ENCODE results near the gene MMP24OS. TPM values are rescaled to one million over a fixed set of nuclear protein-coding genes. Genes with fewer than 3 reads are reported as not detected.
"Not testable (repeated sequence)": the region's sequence is repeated elsewhere in the genome, so short reads cannot be mapped to it uniquely, and the experiment has no call there.

Gene MMP24OS
- total RNA-seq, 1 experiment from 2014 or later: 7.4 TPM

DNA sequence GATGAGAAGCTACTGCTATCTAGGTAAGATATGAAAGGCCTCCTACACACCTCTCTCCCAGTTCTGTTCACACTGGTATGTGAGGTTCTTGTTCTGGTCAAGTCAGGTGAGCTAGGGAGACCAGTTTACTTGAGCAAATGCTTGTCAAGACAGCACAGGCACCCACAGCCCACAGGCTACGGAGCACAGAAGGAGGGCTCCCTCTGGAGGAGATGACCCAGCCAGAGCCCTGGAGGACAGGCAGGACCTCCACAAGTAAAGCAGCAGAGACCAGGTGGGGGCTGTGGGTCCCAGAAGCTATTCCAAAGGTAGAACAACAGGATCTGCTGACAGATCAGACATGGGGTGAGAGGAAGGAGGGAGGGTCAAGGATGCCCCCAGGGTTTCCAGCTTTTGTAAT lies 13.2 kb downstream of the MMP24OS start:
- H3K27me3 ChIP-seq (ENCODE audit: control insufficient read depth, insufficient read depth, low read length): no peaks in the 10 kb centered on the region
- no peak overlapping the region for H3K4me3 ChIP-seq (ENCODE audit: insufficient read depth, low read depth, low read length)
- H3K36me3 ChIP-seq (replicated peaks; ENCODE audit: control insufficient read depth, insufficient read depth, low read length): no peaks in the 10 kb centered on the region; the same call in 1 of the 2 replicates
- DNase-seq: peak; percentile 70

DNA sequence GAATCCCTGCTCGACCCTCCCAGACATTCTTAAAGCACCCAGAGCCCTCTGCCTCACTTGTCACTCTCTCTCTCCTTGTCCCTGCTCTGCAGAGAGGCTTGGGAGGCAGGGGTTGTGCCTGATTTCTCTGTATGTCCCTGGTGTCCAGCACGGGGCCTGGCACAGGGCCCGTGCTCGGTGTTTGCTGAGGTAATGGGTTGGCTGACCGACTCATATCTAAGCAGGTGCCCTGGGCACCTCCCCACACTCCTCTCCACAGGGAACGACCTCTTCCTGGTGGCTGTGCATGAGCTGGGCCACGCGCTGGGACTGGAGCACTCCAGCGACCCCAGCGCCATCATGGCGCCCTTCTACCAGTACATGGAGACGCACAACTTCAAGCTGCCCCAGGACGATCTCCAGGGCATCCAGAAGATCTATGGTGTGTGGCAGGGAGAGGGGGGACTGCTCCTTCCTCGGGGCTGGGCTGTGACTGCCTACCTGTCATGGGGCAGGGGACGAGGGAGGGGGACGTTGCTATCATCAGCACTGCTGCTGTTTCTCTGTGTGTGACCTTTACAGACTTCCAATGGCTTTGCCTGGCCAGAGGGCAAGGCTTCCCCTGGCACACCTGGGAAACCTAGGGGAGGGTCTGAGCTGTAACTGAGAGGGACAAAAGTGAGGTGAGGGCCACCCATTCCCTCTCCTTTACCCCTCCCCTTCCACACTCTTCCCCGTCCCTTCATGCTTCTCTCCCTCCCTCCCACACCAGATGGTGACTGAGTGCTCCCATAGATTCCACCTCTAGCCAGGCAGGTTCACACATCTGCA lies 14.2 kb downstream of the MMP24OS start:
- H3K36me3 ChIP-seq (replicated peaks; ENCODE audit: control insufficient read depth, insufficient read depth, low read length): no peaks in the 10 kb centered on the region; the same call in 1 of the 2 replicates
- H3K27me3 ChIP-seq (ENCODE audit: control insufficient read depth, insufficient read depth, low read length): no peaks in the 10 kb centered on the region
- peak; percentile 31 for DNase-seq
- no peak overlapping the region for H3K4me3 ChIP-seq (ENCODE audit: insufficient read depth, low read depth, low read length)

DNA sequence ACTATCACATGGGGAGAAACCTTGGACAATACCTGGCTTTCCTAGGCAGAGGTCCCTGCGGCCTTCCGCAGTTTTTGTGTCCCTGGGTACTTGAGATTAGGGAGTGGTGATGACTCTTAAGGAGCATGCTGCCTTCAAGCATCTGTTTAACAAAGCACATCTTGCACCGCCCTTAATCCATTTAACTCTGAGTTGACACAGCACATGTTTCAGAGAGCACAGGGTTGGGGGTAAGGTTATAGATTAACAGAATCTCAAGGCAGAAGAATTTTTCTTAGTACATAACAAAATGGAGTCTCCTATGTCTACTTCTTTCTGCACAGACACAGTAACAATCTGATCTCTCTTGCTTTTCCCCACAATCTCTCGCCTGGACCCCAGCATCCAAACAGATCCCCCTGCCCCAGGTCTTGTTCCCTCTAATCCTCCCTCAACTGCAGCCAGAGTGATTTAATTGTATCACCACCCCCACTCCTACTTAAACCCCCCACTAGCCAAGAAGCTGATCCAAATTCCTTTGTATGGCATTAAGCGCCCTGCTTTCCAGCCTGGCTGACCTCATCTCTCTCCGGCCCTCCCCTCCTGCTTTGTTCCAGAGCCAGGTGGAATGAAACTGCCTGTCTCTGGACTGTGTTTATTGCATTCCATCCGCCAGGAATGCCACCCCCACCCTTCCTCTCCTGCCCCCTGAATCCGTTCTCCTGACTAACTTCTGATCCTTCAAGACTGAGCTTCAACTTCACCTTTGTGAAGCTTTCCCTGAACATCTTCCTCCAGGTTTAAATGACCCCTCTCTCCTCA lies 15.0 kb downstream of the MMP24OS start:
- not testable (repeated sequence) for H3K36me3 ChIP-seq (replicated peaks; ENCODE audit: control insufficient read depth, insufficient read depth, low read length); H3K4me3 ChIP-seq (ENCODE audit: insufficient read depth, low read depth, low read length); H3K27me3 ChIP-seq (ENCODE audit: control insufficient read depth, insufficient read depth, low read length)
- DNase-seq: peak; percentile 90

DNA sequence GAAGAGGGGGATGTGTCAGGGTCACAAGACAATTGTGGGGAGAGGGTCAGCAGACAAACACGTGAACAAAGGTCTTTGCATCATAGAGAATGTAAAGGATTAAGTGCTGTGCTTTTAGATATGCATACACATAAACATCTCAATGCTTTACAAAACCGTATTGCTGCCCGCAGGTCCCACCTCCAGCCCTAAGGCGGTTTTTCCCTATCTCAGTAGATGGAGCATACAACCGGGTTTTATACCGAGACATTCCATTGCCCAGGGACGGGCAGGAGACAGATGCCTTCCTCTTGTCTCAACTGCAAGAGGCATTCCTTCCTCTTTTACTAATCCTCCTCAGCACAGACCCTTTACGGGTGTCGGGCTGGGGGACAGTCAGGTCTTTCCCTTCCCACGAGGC lies 15.6 kb downstream of the MMP24OS start:
- not testable (repeated sequence) for DNase-seq; H3K4me3 ChIP-seq (ENCODE audit: insufficient read depth, low read depth, low read length); H3K27me3 ChIP-seq (ENCODE audit: control insufficient read depth, insufficient read depth, low read length); H3K36me3 ChIP-seq (replicated peaks; ENCODE audit: control insufficient read depth, insufficient read depth, low read length)

DNA sequence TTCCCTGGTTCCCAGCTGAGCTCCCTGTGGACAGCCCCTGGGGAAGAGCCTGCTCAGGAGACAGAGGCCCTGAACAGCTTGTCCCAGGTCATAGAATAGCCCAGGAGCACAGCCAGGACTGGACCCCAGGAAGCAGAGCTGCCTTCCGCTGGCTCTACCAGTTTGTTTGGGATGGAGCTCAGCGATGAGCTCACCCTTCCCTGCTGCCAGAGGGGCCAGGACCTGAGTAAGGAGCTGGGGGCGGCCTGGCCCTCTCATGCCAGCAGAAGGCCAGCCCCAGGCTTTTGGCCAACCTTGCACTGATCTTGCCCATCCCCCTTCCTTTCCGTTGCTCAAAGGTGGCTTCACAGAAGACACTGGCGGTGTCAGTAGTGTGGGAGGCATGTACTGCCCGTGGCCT lies 17.5 kb downstream of the MMP24OS start:
- DNase-seq: peak; percentile 23
- Histone ChIP-seq H3K4me3 (ENCODE audit: insufficient read depth, low read depth, low read length) (no peak overlapping the region), H3K36me3 (replicated peaks; ENCODE audit: control insufficient read depth, insufficient read depth, low read length) (no peaks in the 10 kb centered on the region; the same call in 1 of the 2 replicates), H3K27me3 (ENCODE audit: control insufficient read depth, insufficient read depth, low read length) (no peaks in the 10 kb centered on the region)

DNA sequence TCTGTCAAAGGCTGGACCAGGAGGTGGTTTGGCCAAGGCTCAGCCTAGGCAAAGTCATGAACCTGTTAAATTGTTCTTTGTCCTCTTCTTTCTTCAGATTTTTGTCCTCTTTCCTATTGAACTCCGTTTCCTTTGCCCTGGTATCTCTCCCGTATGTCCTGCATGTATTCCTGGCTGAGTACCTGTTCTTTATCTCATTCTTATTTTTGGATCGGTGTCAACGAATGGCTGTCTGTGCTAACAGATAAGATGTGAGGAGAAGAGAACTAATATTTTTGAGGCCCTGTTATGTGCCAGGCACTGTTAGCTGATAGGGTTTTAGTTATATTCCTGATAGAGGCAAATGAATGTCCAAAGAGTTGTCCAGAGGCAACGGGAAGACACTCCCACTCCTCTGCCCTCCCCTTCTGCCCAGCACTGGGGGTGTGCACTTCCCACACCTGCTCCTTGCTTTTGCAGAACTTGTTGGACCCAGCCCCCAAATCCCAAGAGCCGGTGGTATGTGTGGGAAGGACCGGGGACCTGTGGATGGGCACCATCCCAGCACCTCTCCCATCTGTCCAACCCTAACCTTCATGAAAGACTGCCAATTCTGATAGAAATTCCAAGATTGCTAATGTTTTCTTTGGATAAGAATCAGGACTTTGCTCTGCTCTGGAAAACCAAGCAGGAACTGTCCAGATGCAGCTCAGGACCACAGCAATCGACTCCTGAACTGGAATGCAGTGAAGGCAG lies 20.6 kb downstream of the MMP24OS start:
- no peak overlapping the region for H3K4me3 ChIP-seq (ENCODE audit: insufficient read depth, low read depth, low read length)
- H3K36me3 ChIP-seq (replicated peaks; ENCODE audit: control insufficient read depth, insufficient read depth, low read length): peaks cover 3% of the 10 kb centered on the region
- no peaks in the 10 kb centered on the region for H3K27me3 ChIP-seq (ENCODE audit: control insufficient read depth, insufficient read depth, low read length)
- no peak for DNase-seq

DNA sequence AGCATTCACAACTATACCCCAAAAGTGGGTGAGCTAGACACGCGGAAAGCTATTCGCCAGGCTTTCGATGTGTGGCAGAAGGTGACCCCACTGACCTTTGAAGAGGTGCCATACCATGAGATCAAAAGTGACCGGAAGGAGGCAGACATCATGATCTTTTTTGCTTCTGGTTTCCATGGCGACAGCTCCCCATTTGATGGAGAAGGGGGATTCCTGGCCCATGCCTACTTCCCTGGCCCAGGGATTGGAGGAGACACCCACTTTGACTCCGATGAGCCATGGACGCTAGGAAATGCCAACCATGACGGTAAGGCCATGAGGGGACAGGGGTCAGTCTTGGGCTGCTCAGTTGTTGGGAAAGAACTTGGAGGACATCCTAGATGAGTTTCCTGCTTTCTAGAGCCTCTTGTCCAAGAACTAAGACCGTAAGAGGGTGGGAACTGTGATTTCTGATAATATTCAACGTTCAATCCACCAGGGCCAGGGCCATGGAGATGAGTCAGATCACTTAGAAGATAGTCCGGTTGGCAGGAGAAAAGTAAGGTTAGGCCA lies 23.4 kb downstream of the MMP24OS start:
- Histone ChIP-seq H3K4me3 (ENCODE audit: insufficient read depth, low read depth, low read length) (no peak overlapping the region), H3K36me3 (replicated peaks; ENCODE audit: control insufficient read depth, insufficient read depth, low read length) (peaks cover 8% of the 10 kb centered on the region), H3K27me3 (ENCODE audit: control insufficient read depth, insufficient read depth, low read length) (no peaks in the 10 kb centered on the region)
- DNase-seq: no peak

DNA sequence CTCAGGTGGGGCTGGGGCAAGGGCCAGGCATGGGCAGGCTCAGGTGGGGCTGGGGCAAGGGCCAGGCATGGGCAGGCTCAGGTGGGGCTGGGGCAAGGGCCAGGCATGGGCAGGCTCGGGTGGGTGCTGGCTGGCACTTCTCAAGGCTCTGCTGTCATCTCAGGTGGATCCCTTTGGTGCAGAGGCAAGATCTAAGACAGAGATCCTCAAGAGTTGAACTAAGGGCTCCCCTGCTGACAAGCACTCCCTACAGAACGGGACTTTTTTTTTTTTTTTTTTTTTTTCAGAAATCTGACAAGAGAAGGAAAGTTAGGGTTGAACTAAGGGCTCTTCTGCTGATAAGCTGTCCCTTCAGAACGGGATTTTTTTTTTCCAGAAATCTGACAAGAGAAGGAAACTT lies 24.9 kb downstream of the MMP24OS start:
- peak; percentile 51 for DNase-seq
- Histone ChIP-seq H3K27me3 (ENCODE audit: control insufficient read depth, insufficient read depth, low read length) (no peaks in the 10 kb centered on the region), H3K36me3 (replicated peaks; ENCODE audit: control insufficient read depth, insufficient read depth, low read length) (peaks cover 8% of the 10 kb centered on the region), H3K4me3 (ENCODE audit: insufficient read depth, low read depth, low read length) (no peak overlapping the region)

DNA sequence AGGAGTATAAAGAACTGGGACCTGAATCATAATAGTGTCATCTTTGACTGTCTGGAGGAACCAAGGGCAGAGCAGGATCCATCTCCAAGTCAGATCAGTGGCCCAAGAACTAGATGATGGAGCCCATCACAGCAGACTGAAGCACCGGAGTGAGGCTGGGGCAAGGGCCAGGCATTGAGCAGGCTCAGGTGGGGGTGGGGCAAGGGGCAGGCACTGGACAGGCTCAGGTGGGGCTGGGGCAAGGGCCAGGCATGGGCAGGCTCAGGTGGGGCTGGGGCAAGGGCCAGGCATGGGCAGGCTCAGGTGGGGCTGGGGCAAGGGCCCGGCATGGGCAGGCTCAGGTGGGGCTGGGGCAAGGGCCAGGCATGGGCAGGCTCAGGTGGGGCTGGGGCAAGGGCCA lies 25.3 kb downstream of the MMP24OS start:
- not testable (repeated sequence) for H3K27me3 ChIP-seq (ENCODE audit: control insufficient read depth, insufficient read depth, low read length); DNase-seq; H3K36me3 ChIP-seq (replicated peaks; ENCODE audit: control insufficient read depth, insufficient read depth, low read length)

DNA sequence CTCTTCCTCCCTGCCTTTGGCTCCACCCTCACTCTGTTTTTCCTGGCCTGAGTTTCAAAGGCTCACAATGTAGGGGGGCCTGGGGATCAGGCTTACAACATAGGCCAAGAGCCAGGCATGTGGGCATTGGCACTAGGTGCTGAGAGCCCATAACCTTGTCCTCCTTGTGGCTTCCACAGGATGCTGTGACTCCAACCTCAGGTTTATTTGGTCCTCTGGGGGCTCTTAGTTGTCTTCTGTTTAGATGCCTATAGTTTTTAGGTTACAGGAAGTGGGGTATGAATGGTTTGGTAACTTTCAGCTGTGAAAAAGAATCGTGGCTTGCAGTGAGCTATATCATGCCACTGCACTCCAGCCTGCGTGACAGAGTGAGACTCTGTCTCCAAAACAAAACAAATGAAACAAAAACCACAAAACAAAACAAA lies 25.9 kb downstream of the MMP24OS start:
- H3K4me3 ChIP-seq (ENCODE audit: insufficient read depth, low read depth, low read length): no peak overlapping the region
- DNase-seq: no peak
- no peaks in the 10 kb centered on the region for H3K27me3 ChIP-seq (ENCODE audit: control insufficient read depth, insufficient read depth, low read length)
- peaks cover 10% of the 10 kb centered on the region for H3K36me3 ChIP-seq (replicated peaks; ENCODE audit: control insufficient read depth, insufficient read depth, low read length)

More for the DNA sequence above, 25.3 kb downstream of the MMP24OS start:
- H3K4me3 ChIP-seq (ENCODE audit: insufficient read depth, low read depth, low read length): not testable (repeated sequence)

DNA sequence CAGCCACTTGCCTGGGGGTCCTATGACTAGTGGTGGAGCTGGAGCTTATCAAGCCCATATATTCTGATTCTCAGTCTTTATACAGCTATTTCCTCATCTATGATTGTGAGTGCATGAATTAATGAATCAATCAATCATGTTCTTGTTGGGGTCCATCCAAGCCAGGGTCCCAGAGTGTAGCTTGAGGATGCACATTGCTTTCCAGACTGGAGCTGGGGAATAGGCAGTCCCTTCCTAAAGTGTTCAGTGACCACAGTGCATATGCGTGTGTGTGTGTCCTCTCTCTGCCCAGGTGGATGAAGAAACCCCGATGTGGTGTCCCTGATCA lies 26.3 kb downstream of the MMP24OS start:
- Histone ChIP-seq H3K27me3 (ENCODE audit: control insufficient read depth, insufficient read depth, low read length) (no peaks in the 10 kb centered on the region), H3K4me3 (ENCODE audit: insufficient read depth, low read depth, low read length) (no peak overlapping the region), H3K36me3 (replicated peaks; ENCODE audit: control insufficient read depth, insufficient read depth, low read length) (peaks cover 10% of the 10 kb centered on the region)
- no peak for DNase-seq

DNA sequence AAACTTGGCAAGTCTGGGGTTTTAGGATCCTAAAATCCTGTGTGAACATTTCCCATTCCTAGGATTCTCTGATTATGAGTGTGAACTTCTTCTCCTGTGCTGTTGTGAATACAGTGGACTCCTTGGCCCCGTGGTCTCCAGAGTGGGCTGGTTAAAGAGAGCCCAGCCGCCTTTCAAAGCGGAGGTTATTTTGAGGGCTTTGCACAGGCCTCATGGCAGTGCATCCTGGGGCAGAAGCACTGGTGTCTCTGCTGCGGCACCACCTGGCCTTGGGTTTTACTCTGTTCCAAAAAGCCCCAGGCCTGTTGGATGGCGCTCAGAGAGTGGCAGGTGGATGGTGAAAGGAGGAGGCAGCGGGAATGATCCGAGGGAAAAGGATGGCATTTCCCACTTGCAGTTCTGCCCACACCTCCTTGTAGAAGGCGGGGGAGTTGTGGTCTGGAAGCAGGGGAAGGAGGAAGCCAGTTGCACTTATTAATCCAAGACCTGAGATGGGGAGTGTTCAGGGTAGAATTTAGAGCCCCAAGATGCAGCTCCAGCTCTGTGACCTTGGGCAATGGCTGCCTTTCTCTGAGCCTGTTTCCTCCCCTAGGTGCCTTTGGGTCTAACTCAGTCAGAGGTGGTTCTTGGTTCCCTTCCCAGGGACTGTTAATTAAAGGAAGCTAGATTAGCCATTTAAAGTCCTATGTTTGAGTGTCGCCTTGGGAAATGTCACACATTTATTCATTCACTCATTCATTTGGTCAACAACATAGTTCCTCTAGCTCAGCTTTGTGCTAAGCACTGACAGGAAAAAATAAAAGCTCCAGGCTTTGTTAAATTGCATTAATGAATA lies 29.1 kb downstream of the MMP24OS start:
- Histone ChIP-seq H3K27me3 (ENCODE audit: control insufficient read depth, insufficient read depth, low read length) (no peaks in the 10 kb centered on the region), H3K4me3 (ENCODE audit: insufficient read depth, low read depth, low read length) (no peak overlapping the region), H3K36me3 (replicated peaks; ENCODE audit: control insufficient read depth, insufficient read depth, low read length) (peaks cover 7% of the 10 kb centered on the region)
- peak; percentile 29 for DNase-seq

DNA sequence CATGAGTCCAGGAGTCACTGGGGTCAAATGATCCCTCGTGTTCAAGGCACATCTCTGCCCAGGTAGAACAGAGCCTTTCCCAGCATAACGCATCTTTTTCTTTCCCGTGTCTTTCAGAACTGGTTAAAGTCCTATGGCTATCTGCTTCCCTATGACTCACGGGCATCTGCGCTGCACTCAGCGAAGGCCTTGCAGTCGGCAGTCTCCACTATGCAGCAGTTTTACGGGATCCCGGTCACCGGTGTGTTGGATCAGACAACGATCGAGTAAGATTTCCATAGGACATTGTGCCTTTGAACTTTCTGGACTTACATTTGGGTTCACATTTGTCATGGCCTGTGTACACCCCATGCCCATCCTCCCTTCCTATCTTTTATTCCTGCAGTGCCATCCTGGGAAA lies 31.2 kb downstream of the MMP24OS start:
- no peak for DNase-seq
- Histone ChIP-seq H3K36me3 (replicated peaks; ENCODE audit: control insufficient read depth, insufficient read depth, low read length) (peaks cover 6% of the 10 kb centered on the region), H3K27me3 (ENCODE audit: control insufficient read depth, insufficient read depth, low read length) (no peaks in the 10 kb centered on the region), H3K4me3 (ENCODE audit: insufficient read depth, low read depth, low read length) (no peak overlapping the region)

DNA sequence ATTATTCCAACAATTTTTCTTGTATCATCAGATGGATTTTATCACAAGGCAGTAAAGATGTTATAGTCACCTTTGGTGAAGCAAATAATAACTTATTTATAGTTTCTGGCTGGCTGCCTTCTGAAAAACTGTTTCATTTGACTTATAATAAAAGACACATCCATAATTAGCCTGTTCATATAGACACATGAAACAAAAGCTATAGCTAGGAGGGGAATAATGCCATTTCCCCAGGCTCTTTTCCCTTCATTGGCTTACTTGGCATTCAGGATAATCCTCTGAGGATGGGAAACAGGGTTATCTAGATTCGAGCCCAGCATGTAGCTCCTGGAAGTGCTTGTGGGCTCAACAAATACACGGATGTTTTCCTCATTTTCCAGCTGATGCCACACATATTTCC lies 33.9 kb downstream of the MMP24OS start:
- no peaks in the 10 kb centered on the region for H3K27me3 ChIP-seq (ENCODE audit: control insufficient read depth, insufficient read depth, low read length)
- no peak for DNase-seq
- no peak overlapping the region for H3K4me3 ChIP-seq (ENCODE audit: insufficient read depth, low read depth, low read length)
- peaks cover 2% of the 10 kb centered on the region for H3K36me3 ChIP-seq (replicated peaks; ENCODE audit: control insufficient read depth, insufficient read depth, low read length)
